D721Med (cell line): ENCODE results near the gene CSNK2A3.

ENCODE experiments used
- DNase-seq: peaks from one replicate; pipeline ENCODE4 v3.0.0; 2011; ENCODE audit warnings: low spot score; ENCODE audit not compliant: insufficient read length
- FAIRE-seq: peaks from 2 replicates; lab custom pipeline; 2011; peaks lifted over from hg19 to GRCh38; lab: Jason Lieb, UNC
- CTCF ChIP-seq: IDR thresholded peaks from 2 replicates; pipeline ENCODE4 v1.5.1; 2012; ENCODE audit warnings: mild to moderate bottlenecking, control low read depth; ENCODE audit not compliant: insufficient read depth; ENCODE audit errors: missing control alignments

Gene CSNK2A3

DNA sequence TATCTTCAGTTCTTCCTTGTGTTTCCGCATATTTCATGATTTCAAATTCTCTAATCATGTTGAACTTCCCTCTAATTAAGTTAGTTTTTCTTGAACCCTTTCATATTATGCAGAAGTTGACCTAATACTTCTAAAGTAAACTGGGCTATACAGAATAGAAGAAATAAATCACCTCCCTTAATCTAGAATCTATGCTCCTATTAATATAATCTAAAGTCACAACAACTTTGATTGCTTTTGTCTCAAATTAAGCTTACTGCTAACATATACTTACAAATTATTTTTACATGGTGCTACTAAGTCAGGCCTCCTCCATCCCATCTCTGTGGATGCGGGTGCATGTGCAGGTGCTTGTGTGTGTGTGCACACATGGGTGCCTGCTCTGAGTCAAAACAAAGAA is 27.3 kb upstream of the CSNK2A3 start:
- no peak for TF ChIP-seq CTCF
- FAIRE-seq (no peak), DNase-seq (no peak)

GRCh38 chr11:11379661-11380060 is 26.6 kb upstream of the CSNK2A3 start:
- FAIRE-seq (no peak), DNase-seq (no peak)
- no peak for TF ChIP-seq CTCF

GRCh38 chr11:11378184-11378940 is 25.3 kb upstream of the CSNK2A3 start:
- no peak for FAIRE-seq
- TF ChIP-seq CTCF = no peak
- DNase-seq = no peak

GRCh38 chr11:11374358-11375148 is 21.5 kb upstream of the CSNK2A3 start:
- no peak for FAIRE-seq
- DNase-seq = no peak
- no peak for TF ChIP-seq CTCF

DNA sequence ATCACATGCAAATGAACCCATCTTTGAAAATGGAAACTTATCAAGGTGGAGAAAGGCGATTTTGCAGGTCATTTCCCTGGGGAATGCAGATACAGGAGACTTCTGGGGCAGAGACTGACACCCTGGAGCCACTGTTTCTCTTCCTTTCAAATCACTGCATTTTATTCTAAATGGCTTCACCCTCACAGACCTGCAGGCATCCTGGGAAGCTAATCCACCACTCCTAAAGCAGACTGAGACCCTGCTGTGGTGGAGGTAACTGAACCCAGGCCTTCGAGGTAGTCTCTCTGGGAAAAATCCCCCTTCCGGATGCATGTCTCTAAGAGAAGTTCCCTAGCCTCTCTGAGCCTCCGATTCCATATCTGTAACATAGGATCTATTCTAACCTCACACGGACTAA is 20.9 kb upstream of the CSNK2A3 start:
- DNase-seq = no peak
- no peak for FAIRE-seq
- no peak for TF ChIP-seq CTCF

DNA sequence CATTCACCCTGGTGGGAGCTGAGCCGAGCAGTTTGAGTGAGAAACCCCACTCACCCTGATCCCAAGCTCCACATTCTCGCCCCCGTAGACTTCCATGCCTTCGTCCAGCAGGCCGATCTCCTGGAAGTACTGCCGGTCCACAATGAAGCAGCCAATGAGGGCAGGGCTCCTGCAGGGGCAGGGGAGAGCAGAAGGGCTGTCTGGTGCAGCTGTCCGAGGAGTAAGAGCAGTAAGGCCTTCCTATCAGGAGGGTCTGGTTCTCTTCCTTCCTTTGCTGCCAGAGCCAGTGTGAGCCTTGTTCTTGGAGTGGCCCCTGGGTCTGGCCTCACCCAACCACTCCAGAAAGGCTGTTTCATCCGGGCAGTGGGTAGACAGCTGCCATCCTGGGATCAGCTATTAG is 19.4 kb upstream of the CSNK2A3 start:
- FAIRE-seq (no peak), DNase-seq (no peak)
- no peak for TF ChIP-seq CTCF

- FAIRE-seq = no peak
- TF ChIP-seq CTCF = no peak
- DNase-seq = no peak
Observed at GRCh38 chr11:11370962-11371303, 17.9 kb upstream of the CSNK2A3 start.
